HepG2 (cell line): ENCODE measurements around the gene MID1. TPM values are rescaled to one million over a fixed set of nuclear protein-coding genes. Genes with fewer than 3 reads are reported as not detected.

Source experiments
- ATAC-seq: fragments of 200-7000 bp; cut with Tn5 transposase; 3 replicates; pipeline ENCODE4 v1.9.1; 2020; ENCODE audit warnings: mild to moderate bottlenecking, moderate library complexity
- BruUV-seq: library from RNA; stranded (reverse); fragments of 400-500 nt; replicated peaks from 2 replicates; lab custom pipeline; 2021; lab: Mats Ljungman, UMichigan
- CTCF ChIA-PET: fragments of 300-600 bp; formaldehyde crosslinking; extraction: SDS; loops from one replicate; lab custom pipeline; 2021; ENCODE audit warnings: low total read pairs, inconsistent platforms, low intra/inter-chr PET ratio; lab: Yijun Ruan, JAX
- POLR2A ChIA-PET: fragments of 350-600 bp; sonication (Branson Sonifier 250); formaldehyde crosslinking; loops from one replicate; lab custom pipeline; 2020; ENCODE audit warnings: antibody characterized with exemption, inconsistent platforms; lab: Yijun Ruan, JAX
- DNase-seq: peaks from one replicate; pipeline ENCODE4 v3.0.0-alpha.2; 2015; ENCODE audit warnings: low spot score
- FAIRE-seq: peaks from 3 replicates; lab custom pipeline; 2011; peaks lifted over from hg19 to GRCh38; lab: Jason Lieb, UNC
- H2AFZ ChIP-seq: one replicate; pipeline ENCODE4 v1.6.1; 2011; ENCODE audit warnings: low read length, inconsistent platforms
- H3K27ac ChIP-seq: fragments of 300-600 bp; 3 replicates; pipeline ENCODE4 v1.8.0; 2011; ENCODE audit warnings: mixed run types, mild to moderate bottlenecking, mixed read lengths, low read length, inconsistent platforms; ENCODE audit not compliant: insufficient read depth; ENCODE audit errors: extremely low read length
- H3K27me3 ChIP-seq, 2 experiments: fragments of 200-600 bp in 1 of 2; 2 replicates in 1 of 2; 3 replicates in 1 of 2; pipeline versions ENCODE4 v1.6.0 to v1.8.0; 2011; ENCODE audit warnings: low read length in 2 of 2, mild to moderate bottlenecking in 2 of 2, moderate library complexity in 2 of 2, inconsistent platforms in 1 of 2; ENCODE audit not compliant: insufficient read depth in 2 of 2, control insufficient read depth in 1 of 2
- H3K36me3 ChIP-seq, 2 experiments: fragments of 200-600 bp in 1 of 2; replicated peaks in 1 of 2; 2 replicates in 1 of 2; 3 replicates in 1 of 2; pipeline versions ENCODE4 v1.5.1 to v1.8.0; 2011; ENCODE audit warnings: low read length in 2 of 2, inconsistent platforms in 1 of 2; ENCODE audit not compliant: insufficient read depth in 2 of 2, control insufficient read depth in 1 of 2
- H3K4me1 ChIP-seq: 2 replicates; pipeline ENCODE4 v1.5.1; 2012; ENCODE audit warnings: low read length, inconsistent platforms; ENCODE audit not compliant: insufficient read depth
- H3K4me2 ChIP-seq: 2 replicates; pipeline ENCODE4 v1.6.0; 2011; ENCODE audit warnings: low read depth, low read length, inconsistent platforms
- H3K4me3 ChIP-seq, 3 experiments: fragments of 200-600 bp in 1 of 3; sonication (generic), shearing (Covaris generic) in 1 of 3; replicated peaks in 1 of 3; 2 replicates each; pipeline ENCODE4 v1.5.1; 2011 to 2016; ENCODE audit warnings: low read length in 3 of 3, inconsistent platforms in 2 of 3, low read depth in 2 of 3, mild to moderate bottlenecking in 2 of 3, control low read depth in 1 of 3, mixed read lengths in 1 of 3; ENCODE audit not compliant: insufficient read depth in 1 of 3
- H3K79me2 ChIP-seq: one replicate; pipeline ENCODE4 v1.6.1; 2011; ENCODE audit warnings: low read length, inconsistent platforms; ENCODE audit not compliant: insufficient read depth
- H3K9ac ChIP-seq: 2 replicates; pipeline ENCODE4 v1.6.0; 2011; ENCODE audit warnings: mild to moderate bottlenecking, low read depth, low read length, inconsistent platforms; ENCODE audit not compliant: insufficient read depth
- H3K9me3 ChIP-seq: 2 replicates; pipeline ENCODE4 v1.5.1; 2012; ENCODE audit warnings: mild to moderate bottlenecking, low read length
- H4K20me1 ChIP-seq: 2 replicates; pipeline ENCODE4 v1.6.0; 2011; ENCODE audit warnings: inconsistent platforms, mild to moderate bottlenecking, low read length, moderate library complexity; ENCODE audit not compliant: insufficient read depth
- EHMT2 ChIP-seq: fragments of 200-600 bp; sonication (generic); IDR thresholded peaks from 2 replicates; pipeline ENCODE4 v1.7.0; 2017; ENCODE audit warnings: antibody characterized with exemption, low read depth, low read length, borderline replicate concordance
- FOSL1 ChIP-seq: sonication (generic); formaldehyde crosslinking; IDR thresholded peaks from 2 replicates; pipeline ENCODE4 v1.9.0; 2021; ENCODE audit warnings: missing genetic modification reagents, borderline replicate concordance
- FOXA1 ChIP-seq, 2 experiments: fragments of 450-650 bp in 1 of 2; sonication (generic) in 1 of 2; formaldehyde crosslinking in 1 of 2; IDR thresholded peaks; 2 replicates each; pipeline versions ENCODE4 v1.4.0 to v1.6.1; 2016 to 2020; ENCODE audit warnings: missing genetic modification reagents in 1 of 2
- HNRNPUL1 ChIP-seq: fragments of 200-400 bp; formaldehyde crosslinking; IDR thresholded peaks from 2 replicates; pipeline ENCODE4 v1.6.1; 2017; ENCODE audit warnings: low read depth, mild to moderate bottlenecking, low read length, moderate library complexity
- JDP2 ChIP-seq: sonication (generic); formaldehyde crosslinking; IDR thresholded peaks from 2 replicates; pipeline ENCODE4 v1.8.1; 2022; ENCODE audit warnings: missing genetic modification reagents, borderline replicate concordance
- KAT7 ChIP-seq: IDR thresholded peaks from 2 replicates; pipeline ENCODE4 v1.6.1; 2018; ENCODE audit warnings: borderline replicate concordance, missing compliant biosample characterization
- MTF1 ChIP-seq: sonication (generic); formaldehyde crosslinking; IDR thresholded peaks from 2 replicates; pipeline ENCODE4 v1.5.0; 2020; ENCODE audit warnings: missing genetic modification reagents
- ZBTB34 ChIP-seq: sonication (generic); formaldehyde crosslinking; IDR thresholded peaks from 2 replicates; pipeline ENCODE4 v1.8.0; 2022; ENCODE audit warnings: mild to moderate bottlenecking, missing genetic modification reagents
- ZNF10 ChIP-seq: sonication (generic); formaldehyde crosslinking; IDR thresholded peaks from 2 replicates; pipeline ENCODE4 v1.4.0; 2020; ENCODE audit warnings: mild to moderate bottlenecking, low read depth, missing genetic modification reagents, borderline replicate concordance
- ZNF318 ChIP-seq: sonication (generic); formaldehyde crosslinking; IDR thresholded peaks from 2 replicates; pipeline ENCODE4 v1.4.0; 2020; ENCODE audit warnings: mild to moderate bottlenecking, missing genetic modification reagents
- WGBS: methylation state at CpG from one replicate; pipeline ENCODE4 v1.1.6; 2017; ENCODE audit warnings: low lambda C conversion rate; 5-methylcytosine and 5-hydroxymethylcytosine counted together
- in situ Hi-C: cut with HindIII; loops from 2 replicates; pipeline ENCODE4 v1.10.0; 2017; ENCODE audit warnings: low pct_unique_long_range_greater_than_20kb; ENCODE audit not compliant: extremely low pct_ligation_motif_present
- intact Hi-C: fragments of 100-400 bp; cut with micrococcal nuclease; formaldehyde crosslinking; loops from one replicate; pipeline ENCODE4 v1.10.0; 2022; ENCODE audit not compliant: unreplicated experiment
- polyA plus RNA-seq, 8 experiments: library from polyadenylated mRNA; depleted of rRNA in 3 of 8; stranded (reverse) in 7 of 8; unstranded in 1 of 8; fragments of >200 nt; fragmentation: Illumina TruSeq in 4 of 8; extraction: Trizol in 4 of 8; gene quantifications; 2 replicates each; pipeline versions ENCODE4 v1.2.1 to v1.2.3, GENCODE V29; 2011 to 2016; ENCODE audit warnings: low read depth in 4 of 8, missing spikeins in 1 of 8, mixed read lengths in 1 of 8; ENCODE audit not compliant: insufficient read depth in 1 of 8
- total RNA-seq, 5 experiments: library from RNA; depleted of rRNA; stranded (reverse); fragments of >200 nt; fragmentation: Illumina TruSeq; extraction: Trizol; gene quantifications; 2 replicates each; pipeline ENCODE4 v1.2.3, GENCODE V29; 2016; ENCODE audit warnings: low read depth in 1 of 5
- TF ChIP-seq, protein P1 (sequence below): sonication (generic); formaldehyde crosslinking; conservative IDR thresholded peaks from 2 replicates; pipeline ENCODE4 v1.8.1; 2023; ENCODE audit warnings: missing genetic modification reagents

MID1 gene
- total and polyA plus RNA-seq, 2 of the 13 experiments (the other 11 are each of a cell fraction or from before 2014, with no cell fraction given) = 0.86 to 1.1 TPM

DNA sequence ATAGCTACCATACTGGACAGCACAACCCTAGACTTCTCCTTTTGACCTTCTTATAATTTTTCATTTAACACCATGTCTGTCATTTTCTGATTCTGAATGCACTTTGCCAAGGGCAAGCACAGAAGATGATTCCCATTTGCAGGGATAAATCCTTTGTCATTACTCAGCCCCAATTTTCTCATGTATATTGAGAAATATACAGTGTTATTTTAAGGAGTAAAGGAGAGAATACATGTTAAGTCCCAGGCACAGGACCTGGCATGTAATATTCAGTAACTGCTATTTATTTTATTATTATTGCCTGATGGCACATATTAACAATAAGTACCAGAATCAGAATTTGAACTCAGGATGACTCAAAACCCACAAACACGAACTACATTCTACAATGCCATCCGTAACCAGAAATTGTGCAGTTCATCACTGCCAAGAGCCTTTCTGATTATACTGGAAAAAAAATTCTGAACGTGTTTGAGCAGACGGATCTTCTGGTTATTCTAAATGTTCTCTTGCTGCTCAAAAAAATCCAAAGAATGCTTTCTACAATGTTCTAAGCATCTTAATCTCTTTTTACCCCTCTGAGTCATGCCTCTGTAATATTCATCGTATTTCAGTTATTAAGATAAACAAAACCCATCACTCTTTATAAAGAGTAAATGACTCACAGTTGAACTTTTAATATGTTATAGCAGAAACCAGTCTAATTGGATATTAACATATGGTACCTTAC lies 170.0 kb downstream of the MID1 start:
- Histone ChIP-seq H3K36me3 (no peaks in the 10 kb centered on the region), H3K79me2 (no peaks in the 10 kb centered on the region), H3K27ac (no peak overlapping the region), H3K27me3 (no peaks in the 10 kb centered on the region), H3K9ac (no peak overlapping the region), H2AFZ (no peak overlapping the region), H3K9me3 (no peaks in the 10 kb centered on the region), H4K20me1 (no peaks in the 10 kb centered on the region), H3K4me1 (no peaks in the 10 kb centered on the region), H3K4me3 (no peak overlapping the region), H3K4me2 (no peak overlapping the region)
- 69% methylated on average over 5 of the region's 5 CpGs for WGBS
- intact Hi-C loops = no loop called here
- ChIA-PET CTCF (no interaction called here), POLR2A (no interaction called here)
- ATAC-seq (no peak), DNase-seq (no peak), FAIRE-seq (no peak)
- no TSS peak for BruUV-seq
- TF ChIP-seq ZNF10 (CRISPR knock-in tag) (no peak), HNRNPUL1 (no peak), FOSL1 (no peak), MTF1 (CRISPR knock-in tag) (no peak), ZBTB34 (CRISPR knock-in tag) (no peak), EHMT2 (no peak), FOXA1 (IDR thresholded peaks at IDR 0.05) (no peak), FOXA1 (CRISPR knock-in tag; IDR thresholded peaks at IDR 0.05) (no peak), ZNF318 (CRISPR knock-in tag) (no peak), KAT7 (CRISPR knock-in tag) (no peak), JDP2 (CRISPR knock-in tag) (no peak)
- TF ChIP-seq, protein P1, sequence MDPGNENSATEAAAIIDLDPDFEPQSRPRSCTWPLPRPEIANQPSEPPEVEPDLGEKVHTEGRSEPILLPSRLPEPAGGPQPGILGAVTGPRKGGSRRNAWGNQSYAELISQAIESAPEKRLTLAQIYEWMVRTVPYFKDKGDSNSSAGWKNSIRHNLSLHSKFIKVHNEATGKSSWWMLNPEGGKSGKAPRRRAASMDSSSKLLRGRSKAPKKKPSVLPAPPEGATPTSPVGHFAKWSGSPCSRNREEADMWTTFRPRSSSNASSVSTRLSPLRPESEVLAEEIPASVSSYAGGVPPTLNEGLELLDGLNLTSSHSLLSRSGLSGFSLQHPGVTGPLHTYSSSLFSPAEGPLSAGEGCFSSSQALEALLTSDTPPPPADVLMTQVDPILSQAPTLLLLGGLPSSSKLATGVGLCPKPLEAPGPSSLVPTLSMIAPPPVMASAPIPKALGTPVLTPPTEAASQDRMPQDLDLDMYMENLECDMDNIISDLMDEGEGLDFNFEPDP (CRISPR knock-in tag) = no peak
- in situ Hi-C loops = no loop called here
